ENCODE measurements around the gene ATF4.

GRCh38 chr22:39553429-39553828 lies 33.1 kb downstream of the ATF4 start:
- TF ChIP-seq ZFP30 (CRISPR knock-in tag; IDR thresholded peaks at IDR 0.05) (no peak), PATZ1 (CRISPR knock-in tag; IDR thresholded peaks at IDR 0.05; ENCODE audit: borderline replicate concordance) (no peak), ZNF8 (CRISPR knock-in tag; IDR thresholded peaks at IDR 0.05) (no peak), PPARA (CRISPR knock-in tag; IDR thresholded peaks at IDR 0.05; ENCODE audit: borderline replicate concordance) (no peak), POU6F1 (CRISPR knock-in tag; IDR thresholded peaks at IDR 0.05; ENCODE audit: borderline replicate concordance, low read depth) (no peak), CREB5 (CRISPR knock-in tag; IDR thresholded peaks at IDR 0.05; ENCODE audit: low read depth) (no peak), RARB (CRISPR knock-in tag; IDR thresholded peaks at IDR 0.05) (no peak), OSR1 (CRISPR knock-in tag; IDR thresholded peaks at IDR 0.05) (no peak), ZNF70 (CRISPR knock-in tag; IDR thresholded peaks at IDR 0.05) (no peak), ARNTL (CRISPR knock-in tag; IDR thresholded peaks at IDR 0.05; ENCODE audit: borderline replicate concordance, low read depth) (no peak), ZC3H10 (CRISPR knock-in tag; IDR thresholded peaks at IDR 0.05) (no peak)
